HepG2 (cell line): ENCODE results near the gene PPFIA3. TPM values are rescaled to one million over a fixed set of nuclear protein-coding genes. Genes with fewer than 3 reads are reported as not detected.

Experiments
- AKAP8 ChIP-seq: sonication (generic); formaldehyde crosslinking; IDR thresholded peaks from 2 replicates; pipeline ENCODE4 v1.5.1; 2020; ENCODE audit warnings: mild to moderate bottlenecking, missing genetic modification reagents
- CENPX ChIP-seq: sonication (generic); formaldehyde crosslinking; IDR thresholded peaks from 2 replicates; pipeline ENCODE4 v1.9.0; 2021; ENCODE audit warnings: mild to moderate bottlenecking, missing genetic modification reagents, moderate library complexity
- HNF4G ChIP-seq, 2 experiments: sonication (generic) in 1 of 2; formaldehyde crosslinking in 1 of 2; IDR thresholded peaks; 2 replicates each; pipeline versions ENCODE4 v1.4.0 to v1.6.1; 2011 to 2020; ENCODE audit warnings: borderline replicate concordance in 2 of 2, low read depth in 2 of 2, mild to moderate bottlenecking in 2 of 2, low read length in 1 of 2, missing genetic modification reagents in 1 of 2, moderate library complexity in 1 of 2
- MTA3 ChIP-seq: sonication (generic); formaldehyde crosslinking; IDR thresholded peaks from 2 replicates; pipeline ENCODE4 v1.4.0; 2020; ENCODE audit warnings: missing genetic modification reagents
- NFAT5 ChIP-seq: sonication (generic); formaldehyde crosslinking; IDR thresholded peaks from 2 replicates; pipeline ENCODE4 v1.4.0; 2020; ENCODE audit warnings: missing genetic modification reagents
- POGZ ChIP-seq: sonication (generic); formaldehyde crosslinking; IDR thresholded peaks from 2 replicates; pipeline ENCODE4 v1.4.0; 2020; ENCODE audit warnings: mild to moderate bottlenecking, missing genetic modification reagents
- PRMT3 ChIP-seq: sonication (generic); formaldehyde crosslinking; IDR thresholded peaks from 2 replicates; pipeline ENCODE4 v1.8.1; 2022; ENCODE audit warnings: low read depth, mild to moderate bottlenecking, moderate library complexity, missing genetic modification reagents, borderline replicate concordance
- TFAP4 ChIP-seq: sonication (generic); IDR thresholded peaks from 2 replicates; pipeline ENCODE4 v1.6.1; 2016; ENCODE audit warnings: low read depth, borderline replicate concordance
- ZMAT3 ChIP-seq: sonication (generic); formaldehyde crosslinking; conservative IDR thresholded peaks from 2 replicates; pipeline ENCODE4 v1.7.0; 2021; ENCODE audit warnings: missing genetic modification reagents
- ZNF17 ChIP-seq: sonication (generic); formaldehyde crosslinking; IDR thresholded peaks from 2 replicates; pipeline ENCODE4 v1.5.0; 2020; ENCODE audit warnings: mild to moderate bottlenecking, missing genetic modification reagents
- ZNF232 ChIP-seq: sonication (generic); formaldehyde crosslinking; IDR thresholded peaks from 2 replicates; pipeline ENCODE4 v1.4.0; 2020; ENCODE audit warnings: missing genetic modification reagents, borderline replicate concordance
- ZNF510 ChIP-seq: sonication (generic); formaldehyde crosslinking; IDR thresholded peaks from 2 replicates; pipeline ENCODE4 v1.4.0; 2020; ENCODE audit warnings: low read depth, mild to moderate bottlenecking, missing genetic modification reagents
- ZNF530 ChIP-seq: sonication (generic); formaldehyde crosslinking; IDR thresholded peaks from 2 replicates; pipeline ENCODE4 v1.5.0; 2020; ENCODE audit warnings: low read depth, mild to moderate bottlenecking, missing genetic modification reagents
- ZNF746 ChIP-seq: sonication (generic); formaldehyde crosslinking; IDR thresholded peaks from 2 replicates; pipeline ENCODE4 v1.8.0; 2022; ENCODE audit warnings: mild to moderate bottlenecking, missing genetic modification reagents
- ZNF761 ChIP-seq: sonication (generic); formaldehyde crosslinking; conservative IDR thresholded peaks from 2 replicates; pipeline ENCODE4 v1.4.0; 2020; ENCODE audit warnings: mild to moderate bottlenecking, missing genetic modification reagents
- ZNF788 ChIP-seq: sonication (generic); formaldehyde crosslinking; IDR thresholded peaks from 2 replicates; pipeline ENCODE4 v1.5.0; 2020; ENCODE audit warnings: mild to moderate bottlenecking, missing genetic modification reagents, borderline replicate concordance
- ZNF841 ChIP-seq: sonication (generic); formaldehyde crosslinking; IDR thresholded peaks from 2 replicates; pipeline ENCODE4 v1.8.1; 2023; ENCODE audit warnings: missing genetic modification reagents, borderline replicate concordance
- ZNF883 ChIP-seq: sonication (generic); formaldehyde crosslinking; IDR thresholded peaks from 2 replicates; pipeline ENCODE4 v1.5.1; 2020; ENCODE audit warnings: mild to moderate bottlenecking, missing genetic modification reagents; ENCODE audit errors: not compliant biosample characterization
- polyA plus RNA-seq, 8 experiments: library from polyadenylated mRNA; depleted of rRNA in 3 of 8; stranded (reverse) in 7 of 8; unstranded in 1 of 8; fragments of >200 nt; fragmentation: Illumina TruSeq in 4 of 8; extraction: Trizol in 4 of 8; gene quantifications; 2 replicates each; pipeline versions ENCODE4 v1.2.1 to v1.2.3, GENCODE V29; 2011 to 2016; ENCODE audit warnings: low read depth in 4 of 8, missing spikeins in 1 of 8, mixed read lengths in 1 of 8; ENCODE audit not compliant: insufficient read depth in 1 of 8
- total RNA-seq, 5 experiments: library from RNA; depleted of rRNA; stranded (reverse); fragments of >200 nt; fragmentation: Illumina TruSeq; extraction: Trizol; gene quantifications; 2 replicates each; pipeline ENCODE4 v1.2.3, GENCODE V29; 2016; ENCODE audit warnings: low read depth in 1 of 5
- TF ChIP-seq, protein P1 (sequence below): sonication (generic); formaldehyde crosslinking; IDR thresholded peaks from 2 replicates; pipeline ENCODE4 v1.5.0; 2020; ENCODE audit warnings: missing genetic modification reagents, mild to moderate bottlenecking, borderline replicate concordance

Gene PPFIA3
- total and polyA plus RNA-seq, 2 of the 13 experiments (the other 11 are each of a cell fraction or from before 2014, with no cell fraction given): 6.7 to 8.6 TPM

GRCh38 chr19:49085020-49085867 is 34.1 kb upstream of the PPFIA3 start, which contains the start of gene SNRNP70 (continued):
- TF ChIP-seq ZNF761 (CRISPR knock-in tag): 0 out of 2 replicates have a peak, but pooled peaks have one; percentile 28
- no peak for TF ChIP-seq ZNF17 (CRISPR knock-in tag)
- peak; percentile 20; the same call in 1 of the 2 replicates for TF ChIP-seq ZNF788 (CRISPR knock-in tag)
- no peak for TF ChIP-seq ZNF510 (CRISPR knock-in tag)
- TF ChIP-seq, protein P1, sequence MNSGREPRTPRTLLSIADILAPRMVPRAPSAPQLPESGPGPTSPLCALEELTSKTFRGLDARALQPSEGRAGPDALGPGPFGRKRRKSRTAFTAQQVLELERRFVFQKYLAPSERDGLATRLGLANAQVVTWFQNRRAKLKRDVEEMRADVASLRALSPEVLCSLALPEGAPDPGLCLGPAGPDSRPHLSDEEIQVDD (CRISPR knock-in tag): peak; percentile 93
- no peak for TF ChIP-seq ZNF530 (CRISPR knock-in tag)
- peak; percentile 60; the same call in 1 of the 2 replicates for TF ChIP-seq AKAP8 (CRISPR knock-in tag)
- no peak for TF ChIP-seq HNF4G (IDR thresholded peaks at IDR 0.05; ENCODE audit: borderline replicate concordance, low read depth, low read length)
- TF ChIP-seq HNF4G (CRISPR knock-in tag; IDR thresholded peaks at IDR 0.05; ENCODE audit: borderline replicate concordance, low read depth): no peak; the same call in 1 of the 2 replicates
- no peak for TF ChIP-seq CENPX (CRISPR knock-in tag)
- no peak; the same call in 1 of the 2 replicates for TF ChIP-seq ZNF746 (CRISPR knock-in tag)
- TF ChIP-seq NFAT5: 0 out of 2 replicates have a peak, but pooled peaks have one; percentile 46
- 0 out of 2 replicates have a peak, but pooled peaks have one; percentile 8 for TF ChIP-seq ZMAT3 (CRISPR knock-in tag)
- TF ChIP-seq ZNF232 (CRISPR knock-in tag): peak; percentile 76; the same call in 1 of the 2 replicates
- no peak; the same call in 1 of the 2 replicates for TF ChIP-seq POGZ
- no peak for TF ChIP-seq TFAP4
- TF ChIP-seq PRMT3: no peak
- TF ChIP-seq MTA3: no peak
- TF ChIP-seq ZNF841: no peak
- TF ChIP-seq ZNF883 (CRISPR knock-in tag): peak; percentile 71
